Skin epidermis (tissue), 12 donors: Measurements from ENCODE around the gene MAPRE3.

Experiments used
- H3K27ac ChIP-seq, 21 experiments: fragments of 200-600 bp; sonication (generic) in 11 of 21; one replicate each; pipeline ENCODE4 v1.5.0; 2020; ENCODE audit warnings: mild to moderate bottlenecking in 3 of 21, inconsistent platforms in 2 of 21, moderate library complexity in 2 of 21
- H3K4me3 ChIP-seq, 7 experiments: fragments of 200-600 bp; sonication (generic) in 2 of 7; one replicate each; pipeline ENCODE4 v1.5.0; 2020; ENCODE audit warnings: inconsistent platforms in 2 of 7, mild to moderate bottlenecking in 2 of 7, moderate library complexity in 1 of 7

MAPRE3 gene

GRCh38 chr2:26946841-26947784 lies 23.3 kb upstream of the MAPRE3 start:
- Histone ChIP-seq H3K27ac (no peak overlapping the region), H3K4me3 (no peak overlapping the region)

- H3K27ac ChIP-seq, result no peak overlapping the region
- H3K4me3 ChIP-seq, result no peak overlapping the region
Measured at GRCh38 chr2:26948800-26949199, 21.6 kb upstream of the MAPRE3 start.

DNA sequence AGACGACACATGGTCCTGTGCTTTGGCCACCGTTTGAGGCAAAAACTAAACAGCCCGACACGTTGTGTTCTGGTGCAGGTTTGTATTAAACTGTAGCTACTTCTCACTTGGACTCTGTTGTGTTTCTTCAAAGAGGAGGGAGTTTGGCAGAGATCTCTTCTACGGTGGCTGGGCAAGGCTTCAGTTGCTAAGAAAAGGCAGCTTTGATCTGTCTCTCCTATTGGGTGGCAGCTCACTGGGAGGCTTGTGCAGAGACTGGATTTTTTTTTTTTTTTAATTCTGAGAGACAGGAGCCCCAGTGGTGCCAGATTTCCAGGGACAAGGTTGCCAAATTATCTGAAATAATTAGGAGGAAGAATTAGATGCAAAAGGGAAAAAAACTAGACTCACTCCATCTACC lies 20.2 kb upstream of the MAPRE3 start:
- Histone ChIP-seq H3K4me3 (no peak overlapping the region), H3K27ac (no peak overlapping the region)

DNA sequence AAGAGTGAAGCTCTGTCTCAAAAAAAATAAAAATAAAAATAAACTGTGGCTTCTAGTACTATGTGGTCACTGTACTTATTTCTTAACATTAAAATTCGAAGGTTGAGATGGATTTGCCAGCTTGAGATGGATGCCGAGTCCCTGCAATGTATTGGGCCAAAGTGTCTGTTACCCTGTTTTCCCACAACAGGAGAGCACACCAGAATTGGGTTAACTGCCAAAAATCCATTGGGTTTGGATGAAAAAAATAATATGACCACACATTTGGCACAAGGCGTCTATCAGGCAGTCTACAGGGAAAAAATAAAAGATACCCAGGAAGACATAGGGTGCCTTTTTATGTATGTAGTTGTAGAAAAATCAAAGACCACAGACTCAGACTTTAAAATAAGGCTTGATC lies 19.2 kb upstream of the MAPRE3 start:
- H3K27ac ChIP-seq, result no peak overlapping the region
- no peak overlapping the region for H3K4me3 ChIP-seq

DNA sequence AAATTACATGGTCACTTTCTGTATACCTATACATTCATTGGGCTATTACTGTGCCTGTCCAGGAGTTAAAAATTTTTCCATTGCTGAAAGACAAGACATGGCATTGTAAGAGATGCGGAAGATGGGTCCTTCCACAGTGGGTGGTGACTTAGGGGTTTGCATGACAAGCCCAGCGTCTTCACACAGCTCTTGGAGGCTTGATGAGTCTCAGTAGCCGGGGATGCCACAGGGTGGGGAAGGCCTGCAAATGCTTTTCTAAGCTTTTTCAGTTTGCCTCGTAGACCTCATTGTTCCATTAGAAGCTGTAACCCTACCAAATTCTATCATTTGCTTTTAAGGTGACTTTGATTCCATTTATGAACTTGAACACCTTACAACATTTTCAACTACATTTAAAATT lies 18.1 kb upstream of the MAPRE3 start:
- no peak overlapping the region for H3K4me3 ChIP-seq
- no peak overlapping the region for H3K27ac ChIP-seq

DNA sequence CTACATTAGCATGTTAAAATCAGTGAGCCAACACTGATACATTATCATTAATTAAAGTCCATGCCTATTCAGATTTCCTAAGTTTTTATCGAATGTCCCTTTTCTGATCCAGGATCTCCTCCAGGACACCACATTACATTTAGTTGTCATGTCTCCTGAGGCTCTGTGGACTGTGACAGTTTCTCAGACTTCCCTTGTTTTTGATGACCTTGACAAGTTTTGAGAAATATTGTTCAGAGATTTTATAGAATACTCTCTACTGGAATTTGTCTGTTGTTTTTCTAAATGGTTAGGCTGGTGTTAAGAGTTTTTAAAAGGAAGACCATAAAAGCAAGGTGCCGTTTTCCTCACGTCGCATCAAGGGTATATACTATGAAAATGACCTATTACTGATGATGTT lies 16.3 kb upstream of the MAPRE3 start:
- H3K4me3 ChIP-seq, result no peak overlapping the region
- H3K27ac ChIP-seq, result no peak overlapping the region

DNA sequence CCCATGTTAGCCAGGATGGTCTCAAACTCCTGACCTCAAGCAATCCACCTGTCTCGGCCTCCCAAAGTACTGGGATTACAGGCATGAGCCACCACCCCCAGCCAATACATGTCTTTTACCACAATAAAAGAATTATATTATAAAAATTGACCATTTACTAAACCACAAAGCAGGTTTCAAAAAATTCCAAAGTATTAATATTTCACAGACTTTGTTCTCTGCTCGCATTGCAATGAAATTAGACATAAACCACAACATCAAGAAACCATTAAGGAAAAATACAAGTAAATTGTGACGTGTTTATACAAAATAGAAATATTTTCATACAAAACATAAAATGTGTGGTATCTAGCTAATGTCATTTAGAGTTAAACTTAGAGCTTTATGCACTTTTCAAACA lies 13.4 kb upstream of the MAPRE3 start:
- no peak overlapping the region for H3K27ac ChIP-seq
- H3K4me3 ChIP-seq, result no peak overlapping the region

DNA sequence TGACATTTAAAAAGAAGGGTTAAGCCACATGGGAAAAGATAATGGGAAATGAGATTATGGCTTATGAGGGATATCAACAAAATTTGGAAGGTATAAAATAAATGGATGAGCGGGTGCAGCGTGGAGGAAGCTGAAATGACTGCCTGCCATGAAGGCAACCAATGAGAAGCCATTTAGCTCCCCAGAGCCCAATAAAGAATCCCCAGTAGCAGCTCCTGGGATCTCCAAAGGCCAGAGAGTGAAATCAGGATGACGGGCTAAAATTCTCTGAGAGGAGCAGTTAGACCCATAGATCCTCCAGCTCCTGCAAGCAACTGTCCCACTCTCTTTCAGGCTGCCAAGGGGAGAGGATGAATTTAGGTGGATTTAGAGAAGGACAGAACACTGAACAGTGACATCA lies 12.9 kb upstream of the MAPRE3 start:
- no peak overlapping the region for H3K27ac ChIP-seq
- no peak overlapping the region for H3K4me3 ChIP-seq

DNA sequence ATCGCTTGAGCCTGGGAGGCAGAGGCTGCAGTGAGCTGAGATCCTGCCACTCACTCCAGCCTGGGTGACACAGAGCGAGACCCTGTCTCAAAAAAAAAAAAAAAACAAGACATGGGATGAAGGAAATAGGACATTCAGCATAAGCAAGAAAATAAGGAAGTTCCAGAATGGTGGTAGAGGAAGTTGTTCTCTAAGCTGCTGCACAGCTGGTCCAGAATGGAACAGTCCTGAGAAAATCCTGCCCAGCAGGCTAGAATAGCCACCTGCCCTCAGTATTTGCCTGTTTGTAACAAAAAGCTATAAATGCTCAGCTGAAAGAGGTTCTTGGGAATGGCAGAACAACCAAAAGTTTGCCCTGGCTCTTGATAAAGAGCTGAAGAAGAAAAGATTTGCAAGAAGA lies 11.1 kb upstream of the MAPRE3 start:
- no peak overlapping the region for H3K27ac ChIP-seq
- no peak overlapping the region for H3K4me3 ChIP-seq

GRCh38 chr2:26964446-26965130 lies 5.8 kb upstream of the MAPRE3 start:
- Histone ChIP-seq H3K4me3 (no peak overlapping the region), H3K27ac (no peak overlapping the region)

DNA sequence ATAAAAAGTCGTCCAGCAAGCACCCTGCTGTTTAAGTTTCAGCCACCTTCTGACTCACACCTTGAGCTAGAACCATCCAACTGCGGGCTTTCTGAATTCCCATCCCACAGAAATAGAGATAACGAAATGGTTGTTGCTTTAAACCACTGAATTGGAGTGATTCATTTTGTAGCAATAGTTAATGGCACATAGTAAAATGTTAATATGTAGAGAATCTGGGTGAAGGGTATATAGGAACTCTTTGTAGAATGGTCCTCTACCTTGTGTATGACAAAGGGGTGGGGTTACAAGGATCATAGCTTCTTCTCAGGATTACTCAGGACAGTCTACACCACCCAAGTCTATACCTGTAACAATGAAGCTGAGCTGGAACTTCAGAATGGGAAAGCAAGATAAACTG lies 2.4 kb upstream of the MAPRE3 start:
- Histone ChIP-seq H3K4me3 (no peak overlapping the region), H3K27ac (no peak overlapping the region)

GRCh38 chr2:26969077-26969844 lies 1.2 kb upstream of the MAPRE3 start:
- H3K27ac ChIP-seq, result no peak overlapping the region
- H3K4me3 ChIP-seq, result no peak overlapping the region

GRCh38 chr2:26970928-26971627 lies 641 bp downstream of the MAPRE3 start:
- Histone ChIP-seq H3K4me3 (peak overlapping the region; percentile 56 to 83 (median 71)), H3K27ac (peak overlapping the region in 16 of 21 experiments; percentile 25 to 87 (median 78))

GRCh38 chr2:26971911-26972786 lies 1.7 kb downstream of the MAPRE3 start:
- no peak overlapping the region for H3K4me3 ChIP-seq
- peak overlapping the region in 6 of 21 experiments; percentile 21 to 87 (median 80) for H3K27ac ChIP-seq

GRCh38 chr2:26974352-26974751 lies 3.9 kb downstream of the MAPRE3 start:
- H3K4me3 ChIP-seq, result no peak overlapping the region

GRCh38 chr2:26975102-26975501 lies 4.7 kb downstream of the MAPRE3 start:
- Histone ChIP-seq H3K4me3 (no peak overlapping the region), H3K27ac (no peak overlapping the region)

More at GRCh38 chr2:26974352-26974751, 3.9 kb downstream of the MAPRE3 start:
- H3K27ac ChIP-seq, result no peak overlapping the region

DNA sequence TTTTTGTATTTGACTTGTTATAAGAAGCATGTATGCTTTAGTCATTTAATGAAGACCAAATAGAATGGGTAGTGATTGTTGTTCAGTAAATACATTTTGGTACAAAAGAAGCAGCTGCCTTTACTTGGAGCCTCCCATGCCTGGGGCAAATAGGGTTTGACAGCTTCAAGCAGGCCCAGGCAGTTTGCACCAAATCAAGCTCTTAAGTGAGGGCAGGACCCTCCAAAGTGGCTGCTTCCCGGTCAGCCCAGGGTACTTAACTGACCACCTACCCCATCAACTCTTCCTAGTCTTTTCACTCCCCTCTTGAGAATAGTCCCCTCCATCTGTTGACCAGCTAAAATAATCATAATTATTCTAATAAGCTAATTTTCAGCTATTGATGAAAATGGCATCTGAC lies 5.2 kb downstream of the MAPRE3 start:
- no peak overlapping the region for H3K27ac ChIP-seq
- no peak overlapping the region for H3K4me3 ChIP-seq

DNA sequence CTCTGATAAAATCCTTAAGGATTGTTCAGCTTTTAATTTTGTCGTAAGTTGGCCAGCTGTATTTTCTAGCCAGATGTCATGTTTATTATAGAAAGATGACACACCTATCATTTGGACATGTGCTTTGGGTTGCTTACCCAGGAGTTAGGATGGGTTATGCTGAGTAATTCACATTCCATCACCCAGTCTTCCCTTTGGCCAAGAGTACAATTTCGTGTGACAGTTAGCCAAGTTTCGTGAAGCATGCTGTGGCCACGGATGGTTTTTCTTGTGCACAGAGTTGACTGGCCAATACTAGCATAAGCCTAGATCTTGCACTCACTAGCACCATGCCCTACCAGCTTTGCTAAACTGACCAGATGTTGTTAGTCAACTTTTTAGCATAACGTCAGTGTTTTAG lies 5.8 kb downstream of the MAPRE3 start:
- H3K27ac ChIP-seq, result no peak overlapping the region
- no peak overlapping the region for H3K4me3 ChIP-seq

GRCh38 chr2:26977012-26977411 lies 6.6 kb downstream of the MAPRE3 start:
- peak overlapping the region in 1 of 21 experiments; percentile 25 for H3K27ac ChIP-seq
- H3K4me3 ChIP-seq, result no peak overlapping the region
